NCI-H2107 treated with DMSO at 0.1 percent for 48 hours (cell line): ENCODE results near the gene COL25A1.

Source experiments
- DNase-seq: peaks from one replicate; lab custom pipeline; 2025; ENCODE audit not compliant: unreplicated experiment; lab: John Stamatoyannopoulos, UW

COL25A1 gene

DNA sequence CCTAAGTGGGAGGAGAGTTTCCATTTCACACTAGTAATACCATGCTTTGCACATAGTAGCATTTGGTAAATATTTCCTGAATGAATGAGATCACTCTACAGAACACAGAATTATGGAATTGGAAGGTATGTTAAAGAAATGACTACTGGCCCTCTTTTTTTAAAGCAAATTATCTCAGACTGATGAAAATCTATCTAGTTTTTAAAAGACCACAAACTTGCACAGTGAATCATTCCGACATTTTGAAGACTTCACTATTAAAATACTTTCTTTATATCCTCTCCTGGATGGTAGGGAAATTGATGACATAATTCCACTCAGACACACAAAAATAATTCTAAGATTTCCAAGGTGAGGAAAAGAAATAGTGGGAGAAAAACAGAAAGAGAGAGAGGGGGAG is 471.2 kb downstream of the COL25A1 start:
- no peak for DNase-seq

DNA sequence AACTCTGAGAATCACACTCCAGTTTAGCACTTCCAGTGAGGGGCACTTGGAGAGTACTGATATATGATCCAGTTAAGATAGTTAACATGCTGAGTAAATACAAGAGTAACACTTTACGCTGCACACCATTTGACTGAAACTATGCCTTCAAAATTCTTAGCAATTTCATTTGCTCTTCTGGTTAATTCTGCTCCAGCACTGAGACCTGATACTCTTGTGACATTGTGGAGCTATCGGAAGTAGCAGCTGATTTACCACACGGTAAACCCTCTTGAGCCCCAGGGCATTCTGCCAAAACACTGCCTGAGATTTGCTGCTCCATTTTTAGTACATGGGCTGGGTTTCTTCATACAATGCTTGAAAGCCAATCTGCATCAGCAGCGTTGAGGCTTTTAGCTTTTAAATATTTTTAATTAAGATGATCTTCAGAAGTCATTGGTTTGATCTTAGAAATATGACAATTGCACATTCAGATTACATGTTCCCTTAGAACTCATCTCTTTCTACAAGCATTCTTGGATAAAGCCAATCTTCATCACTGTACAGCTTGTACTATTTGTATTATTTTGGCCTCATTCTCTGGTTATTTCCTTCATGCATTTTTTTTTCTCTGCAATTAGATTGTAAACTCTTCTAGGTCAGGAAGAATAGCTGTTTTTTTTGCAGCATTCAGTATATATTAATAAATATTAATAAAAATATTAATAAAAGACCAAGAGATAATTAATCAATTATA is 471.8 kb downstream of the COL25A1 start:
- peak; percentile 64 for DNase-seq

DNA sequence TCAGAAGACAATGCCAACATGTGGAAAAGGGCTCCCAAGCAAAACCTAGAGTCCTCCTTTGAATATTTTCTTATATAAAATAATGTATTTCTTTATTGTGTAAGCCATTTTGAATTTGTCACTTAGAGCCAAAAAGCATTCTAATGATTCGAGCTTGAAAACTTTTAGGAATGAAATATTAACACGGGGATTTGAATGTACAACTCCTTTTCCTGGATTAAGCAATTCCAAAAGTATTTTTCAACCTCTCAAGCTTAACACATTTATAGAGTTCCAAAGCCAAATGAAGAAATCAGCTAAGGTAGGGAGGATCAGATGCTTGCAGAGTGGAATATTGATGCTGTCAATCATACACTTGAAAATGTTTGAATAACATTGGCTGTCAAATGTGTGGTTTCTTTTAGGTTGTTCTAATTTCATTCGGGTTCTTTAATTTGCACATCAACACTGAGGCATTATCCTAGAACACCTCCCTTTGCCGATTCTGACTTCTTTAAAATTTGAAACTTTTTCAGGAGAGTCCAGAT is 472.4 kb downstream of the COL25A1 start:
- DNase-seq, result no peak

DNA sequence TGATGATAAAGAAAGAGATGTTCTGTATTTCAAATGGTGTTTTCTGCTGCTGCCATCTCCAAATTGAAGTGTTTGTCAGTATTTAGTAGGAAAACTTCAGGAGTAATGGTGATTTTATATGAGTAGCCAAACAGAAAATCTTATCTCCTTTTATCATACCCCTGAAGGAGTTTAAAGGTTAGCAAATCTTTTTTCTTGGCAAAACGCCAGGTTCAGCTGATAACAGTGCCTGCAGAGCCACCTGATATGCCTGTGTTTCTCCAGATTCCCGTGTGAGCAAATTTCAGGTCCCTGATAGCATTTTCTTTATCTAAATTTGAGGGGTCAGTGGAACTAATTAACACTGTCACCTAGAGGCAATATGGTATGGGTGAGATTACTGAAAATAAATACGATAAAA is 473.8 kb downstream of the COL25A1 start:
- no peak for DNase-seq

DNA sequence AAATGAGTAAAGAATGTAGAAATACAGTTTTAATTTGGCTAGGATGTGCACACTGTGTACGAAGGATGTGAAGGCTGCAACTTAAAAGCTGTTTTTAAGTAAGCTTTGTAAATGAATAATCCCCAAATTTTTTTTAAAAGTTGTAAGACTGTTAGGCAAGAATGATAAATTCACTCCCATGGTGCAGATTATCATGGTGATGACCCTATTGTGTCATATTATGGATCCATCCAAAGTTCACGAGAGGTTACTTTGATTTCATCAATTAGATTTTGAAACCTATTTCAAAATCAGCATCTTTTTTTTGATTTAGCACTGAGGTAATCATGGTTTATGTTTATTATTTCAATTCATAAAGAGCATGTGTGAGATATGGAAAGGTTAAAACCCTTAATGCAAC is 476.7 kb downstream of the COL25A1 start:
- DNase-seq, result no peak

DNA sequence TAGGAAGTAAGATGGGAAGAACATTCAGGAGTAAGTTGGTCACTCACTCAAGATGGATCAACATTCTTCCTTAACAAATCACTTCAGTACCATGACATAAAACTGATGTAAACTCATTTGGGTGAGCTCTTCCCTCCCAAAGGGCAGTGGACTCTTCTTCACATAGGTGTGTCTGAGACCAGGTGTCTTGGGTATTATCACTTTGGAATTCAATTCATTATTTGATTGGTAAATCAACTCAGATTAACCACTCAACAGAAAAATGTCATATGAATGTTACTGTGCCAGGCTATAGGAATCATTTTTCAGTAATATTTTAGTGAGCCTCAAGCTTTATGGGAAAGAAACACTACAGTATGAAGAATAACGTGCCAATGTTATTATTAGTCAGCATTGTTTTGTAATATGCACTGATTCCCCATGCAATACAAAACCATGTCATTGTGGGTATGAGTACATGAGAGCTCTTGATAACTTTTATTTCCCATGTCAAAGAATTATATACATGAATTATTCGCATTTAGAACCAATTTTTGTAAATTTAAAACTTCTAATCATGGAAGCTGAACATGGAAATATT is 481.0 kb downstream of the COL25A1 start:
- no peak for DNase-seq

DNA sequence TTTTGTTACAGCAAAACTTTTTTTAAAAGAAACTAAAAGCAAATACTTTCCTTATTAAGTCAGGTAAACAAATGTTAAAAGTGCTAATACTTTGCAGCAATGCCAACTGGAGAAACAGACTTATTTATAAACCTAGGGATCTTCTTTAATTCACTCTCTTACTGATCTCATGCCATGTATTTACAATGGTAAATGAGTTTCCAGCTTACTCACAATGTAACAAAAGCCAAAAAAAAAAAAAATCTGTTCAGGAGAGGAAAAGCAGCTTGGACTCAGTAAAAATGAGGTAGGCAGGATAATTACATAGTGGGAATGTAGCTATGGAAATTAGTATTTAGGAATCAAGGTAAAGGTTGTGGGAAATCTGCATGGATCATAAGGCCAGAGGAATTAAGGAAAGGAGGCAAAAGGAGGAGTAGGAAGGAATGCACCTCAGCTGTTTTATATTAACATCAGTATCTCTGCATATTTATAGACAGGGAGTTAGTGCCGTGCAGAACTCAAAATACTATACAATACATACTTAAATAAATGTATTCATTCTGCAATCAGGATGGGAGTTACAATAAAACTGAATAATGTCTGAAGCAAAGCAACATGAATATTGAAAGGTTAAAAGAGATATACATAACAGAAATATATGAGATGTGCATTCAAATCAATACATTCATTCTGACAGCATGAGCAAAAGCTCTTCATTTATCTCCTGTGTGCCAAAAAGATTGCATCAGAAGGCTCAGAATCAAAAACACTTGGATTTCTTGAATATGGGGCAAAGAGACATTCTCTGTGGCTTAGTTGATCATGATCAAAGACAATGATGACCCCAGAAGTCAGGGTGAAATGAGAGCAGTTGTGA is 481.7 kb downstream of the COL25A1 start:
- no peak for DNase-seq

DNA sequence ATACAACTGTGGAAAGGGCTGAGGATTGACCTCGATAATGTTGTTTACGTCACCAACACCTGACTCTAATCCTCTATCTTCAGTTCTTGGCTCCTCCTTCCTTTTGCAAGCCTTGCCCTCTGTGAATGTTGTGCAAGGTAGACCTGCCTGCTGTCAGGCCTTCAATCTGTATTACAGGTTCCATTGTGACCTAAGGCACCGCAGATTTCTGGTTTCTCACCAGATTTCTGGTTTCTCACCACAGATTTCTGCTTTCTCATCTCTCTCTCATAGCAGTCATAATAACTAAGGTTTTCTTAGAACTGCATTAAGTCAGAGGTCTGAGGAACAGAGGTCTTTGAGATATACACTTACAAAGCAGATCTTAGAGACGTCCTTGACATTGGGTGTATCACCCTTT is 488.1 kb downstream of the COL25A1 start:
- DNase-seq, result no peak

DNA sequence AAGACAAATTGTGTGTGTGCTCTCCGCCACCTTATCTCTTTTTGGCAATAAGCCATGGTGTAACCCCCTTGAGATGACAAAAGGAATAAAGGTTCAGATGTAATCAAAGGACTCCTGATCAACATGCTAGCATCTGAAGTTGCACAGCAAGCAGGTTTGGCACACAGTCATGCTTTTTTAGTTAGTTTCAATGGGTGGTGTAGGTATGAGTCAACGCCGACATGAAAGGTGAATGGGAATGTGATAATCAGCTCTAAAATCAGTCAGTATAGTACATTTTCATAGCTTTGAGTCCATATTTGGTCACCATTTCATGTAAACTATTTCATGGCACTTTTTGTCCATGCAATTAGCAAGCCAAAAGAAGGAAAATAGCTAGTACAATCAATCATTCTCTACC is 489.2 kb downstream of the COL25A1 start:
- DNase-seq, result no peak

DNA sequence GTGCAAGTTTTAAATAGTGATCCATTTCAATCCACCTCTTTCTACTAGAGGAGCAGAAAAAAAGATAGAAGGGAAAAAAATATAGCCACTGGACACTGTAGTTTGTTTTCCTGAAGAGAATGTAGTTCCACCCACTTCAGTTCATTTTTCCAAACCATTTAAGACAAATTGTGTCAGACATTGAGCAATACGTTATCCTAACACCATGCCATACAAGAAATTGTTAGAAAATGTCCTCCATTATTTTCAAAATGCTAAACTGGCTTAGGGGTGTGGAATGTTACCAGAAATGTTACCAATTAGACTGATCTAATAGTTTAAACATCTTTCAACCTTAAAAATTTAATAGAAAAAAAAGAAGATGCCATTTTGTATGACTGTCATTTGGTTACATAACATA is 491.0 kb downstream of the COL25A1 start:
- DNase-seq, result no peak

DNA sequence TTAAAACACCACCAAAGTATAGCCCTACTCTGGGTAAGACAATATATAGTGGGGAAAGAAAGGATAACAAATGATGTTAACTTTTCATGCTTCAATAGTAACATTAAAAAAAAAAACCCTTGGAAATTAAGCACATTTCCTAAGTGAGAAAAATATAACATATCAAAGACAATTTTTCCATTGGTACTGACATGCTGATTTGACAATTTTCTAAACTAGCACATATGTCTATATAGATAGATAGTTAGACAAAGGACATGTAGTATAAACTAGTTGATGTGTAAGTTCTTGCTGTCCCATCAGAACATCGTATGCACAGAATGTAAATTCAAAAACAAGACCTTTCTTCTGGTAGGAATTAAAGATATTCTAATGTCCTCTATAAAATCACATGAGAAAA is 492.4 kb downstream of the COL25A1 start:
- DNase-seq, result no peak

DNA sequence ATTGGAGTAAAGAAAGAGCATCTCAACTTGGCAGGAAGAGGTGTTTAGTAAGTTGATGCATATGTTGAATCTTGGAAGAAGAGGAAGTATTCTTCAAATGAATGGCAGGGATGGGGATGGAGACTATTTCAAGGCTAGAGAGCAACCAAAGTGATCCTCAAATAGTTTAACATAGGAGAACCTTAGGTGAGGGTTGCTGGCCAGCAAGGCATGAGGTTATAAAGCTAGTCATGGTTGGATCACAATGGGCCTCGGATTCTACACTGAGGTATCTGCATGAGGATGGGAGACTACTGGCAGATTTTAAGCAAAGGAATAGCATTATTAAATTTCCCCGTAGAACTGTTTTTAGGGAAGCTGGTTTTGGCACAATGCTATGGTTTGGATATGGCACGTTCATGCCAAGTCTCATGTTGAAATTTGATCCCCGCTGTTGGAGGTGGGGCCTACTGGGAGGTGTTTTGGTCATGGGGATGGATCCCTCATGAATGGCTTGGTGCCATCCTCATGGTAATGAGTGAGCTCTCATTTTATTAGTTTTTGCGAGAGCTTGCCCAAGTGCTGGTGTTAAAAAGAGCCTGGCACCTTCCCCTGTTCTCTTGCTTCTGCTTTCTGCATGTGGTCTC is 497.7 kb downstream of the COL25A1 start:
- DNase-seq, result no peak

DNA sequence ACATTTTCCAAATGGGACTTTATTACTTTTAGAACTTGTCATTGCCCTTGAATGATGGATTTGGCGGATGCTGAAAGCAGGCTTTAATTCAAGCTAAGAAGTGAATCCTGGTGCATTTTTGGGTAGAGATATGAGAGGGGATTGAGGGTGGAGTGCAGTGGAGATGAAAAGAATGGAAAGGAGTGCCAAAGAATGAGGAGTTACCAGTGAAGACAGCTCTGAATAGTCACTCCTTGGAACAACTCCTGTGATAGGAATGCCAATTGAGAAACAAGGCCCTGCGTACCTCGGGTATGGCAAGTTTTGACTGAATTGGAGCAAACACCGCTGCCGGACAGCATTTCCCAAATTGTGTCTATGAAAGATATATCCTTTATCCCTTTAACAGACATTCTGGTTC is 503.2 kb downstream of the COL25A1 start:
- DNase-seq, result no peak

DNA sequence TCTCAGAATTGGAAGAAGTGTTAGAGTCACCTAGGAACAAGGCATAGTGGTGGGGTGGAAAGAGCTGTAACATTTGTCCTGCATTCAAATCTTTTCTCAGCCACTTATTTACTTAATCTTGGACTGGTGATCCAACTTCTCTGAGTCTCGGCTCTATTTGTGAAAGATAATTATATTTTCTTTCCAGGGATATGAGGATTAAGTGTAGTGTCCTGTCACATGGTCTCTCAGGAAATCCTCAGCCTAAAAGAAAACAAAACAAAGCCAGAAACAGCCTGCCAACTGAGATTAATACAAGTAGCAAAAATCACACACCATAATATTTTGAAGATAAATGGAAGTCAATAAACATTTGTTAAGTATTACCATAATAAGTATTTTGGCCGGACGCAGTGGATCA is 506.3 kb downstream of the COL25A1 start:
- no peak for DNase-seq

DNA sequence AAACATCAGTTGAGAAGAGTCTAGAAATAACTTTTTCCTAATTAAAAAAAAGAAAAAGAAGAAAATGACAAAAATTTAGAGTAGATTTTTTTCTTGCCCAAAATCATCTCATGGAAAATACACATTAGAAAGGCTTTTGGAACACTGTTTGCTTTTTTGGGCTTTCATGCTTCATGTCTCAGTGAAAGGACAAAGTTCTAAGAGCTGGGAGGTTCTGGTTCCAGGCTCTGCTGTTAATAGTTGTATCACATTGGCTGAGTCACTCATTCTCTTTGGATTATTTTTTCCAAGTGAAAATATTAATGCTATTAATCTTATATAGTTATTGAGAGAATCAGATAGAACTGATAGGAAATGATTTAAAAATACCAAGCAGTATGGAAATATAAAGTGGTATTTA is 506.7 kb downstream of the COL25A1 start:
- DNase-seq, result no peak

DNA sequence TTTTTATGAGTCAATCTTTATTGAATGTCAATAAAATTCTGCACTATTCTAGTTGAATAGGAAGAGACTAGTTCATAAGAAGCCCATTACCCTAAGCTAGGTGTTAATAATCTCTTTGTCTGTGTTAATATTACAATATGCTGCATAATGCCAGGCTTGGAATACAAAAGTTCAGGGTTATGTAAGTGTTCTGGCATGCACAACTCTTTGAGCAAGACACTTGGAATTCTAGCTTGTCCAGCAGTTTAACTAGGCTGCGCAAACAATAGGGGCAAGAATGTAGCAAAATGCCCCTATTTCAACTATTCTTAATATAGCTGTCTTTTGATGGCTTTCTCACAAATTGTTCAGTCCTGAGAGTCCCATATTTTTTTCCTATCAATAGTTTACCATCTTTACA is 508.3 kb downstream of the COL25A1 start:
- no peak for DNase-seq

DNA sequence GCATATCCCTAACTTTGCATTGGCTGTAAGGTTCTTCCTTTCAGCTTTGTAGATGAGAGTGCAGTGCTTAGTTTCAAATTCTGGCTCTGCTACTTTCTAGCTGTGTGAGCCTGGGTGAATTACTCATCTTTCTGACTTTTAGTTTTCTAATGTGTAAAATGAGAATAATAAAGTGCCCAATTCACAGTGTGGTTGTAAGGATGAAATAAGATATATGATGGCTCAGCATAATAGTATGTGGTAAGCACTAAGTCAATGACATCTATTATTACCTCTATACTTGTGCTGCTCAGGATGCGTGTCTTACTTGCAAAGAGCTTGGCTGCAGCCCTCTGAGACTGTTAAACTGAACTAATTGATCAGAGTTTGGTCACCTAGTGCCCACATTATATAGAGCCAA is 509.0 kb downstream of the COL25A1 start:
- DNase-seq, result no peak

DNA sequence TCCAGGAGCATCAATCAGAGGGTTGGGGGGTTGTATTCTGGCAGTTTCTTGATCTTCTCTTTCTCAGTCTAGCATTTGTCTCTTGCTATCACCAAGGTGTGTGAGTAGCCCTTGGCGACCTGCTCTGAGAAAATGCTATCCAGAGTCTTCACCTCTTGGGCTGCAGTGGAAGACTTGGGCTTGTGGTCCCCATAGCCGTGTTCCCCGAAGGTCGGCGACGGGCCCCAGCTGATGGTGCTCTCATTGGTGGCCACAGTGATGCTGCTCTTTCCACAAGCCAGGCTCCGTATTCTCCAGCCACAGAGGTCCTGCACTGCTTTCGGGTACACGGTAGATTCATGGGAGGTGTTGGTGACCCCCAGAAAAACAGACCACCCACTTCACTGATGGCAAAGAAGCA is 513.7 kb downstream of the COL25A1 start:
- DNase-seq, result no peak

DNA sequence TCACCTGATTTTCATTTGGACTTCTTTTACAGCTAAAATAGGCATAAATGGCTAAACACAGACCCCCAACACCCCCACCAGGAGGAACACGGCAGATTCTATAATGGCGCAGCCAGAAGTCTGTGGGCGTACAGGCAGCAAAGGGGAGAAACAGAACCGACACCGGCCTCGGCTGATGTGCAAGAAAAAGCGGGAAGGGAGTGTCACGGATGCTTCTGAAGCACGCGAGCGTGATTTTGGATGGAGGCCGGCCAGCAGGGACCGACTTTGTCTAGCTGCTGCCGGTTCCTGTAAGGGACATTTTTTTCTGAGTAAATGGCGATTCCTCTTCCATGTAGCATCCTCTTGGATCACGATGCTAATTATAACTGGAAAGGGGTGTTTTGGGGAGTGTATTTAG is 514.7 kb downstream of the COL25A1 start:
- no peak for DNase-seq

DNA sequence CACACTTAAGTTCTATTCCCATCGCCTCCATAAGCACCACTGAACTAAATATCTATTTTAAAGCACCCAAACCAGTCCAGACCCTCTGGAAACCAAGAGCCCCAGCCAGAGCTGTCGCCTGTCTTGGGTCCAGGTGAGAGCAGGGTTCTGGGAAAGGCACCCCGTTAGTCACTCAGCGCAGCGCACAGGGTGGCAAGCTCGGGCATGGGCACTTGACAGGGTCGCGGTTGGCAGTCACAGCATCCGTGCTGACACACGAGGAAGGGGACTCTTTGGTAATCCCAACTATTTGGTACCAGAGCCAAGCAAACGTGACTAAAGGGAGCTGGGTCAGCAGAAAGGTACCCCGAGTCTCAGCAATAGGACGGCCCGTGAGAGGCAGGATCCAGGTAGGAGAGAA is 515.4 kb downstream of the COL25A1 start:
- no peak for DNase-seq

DNA sequence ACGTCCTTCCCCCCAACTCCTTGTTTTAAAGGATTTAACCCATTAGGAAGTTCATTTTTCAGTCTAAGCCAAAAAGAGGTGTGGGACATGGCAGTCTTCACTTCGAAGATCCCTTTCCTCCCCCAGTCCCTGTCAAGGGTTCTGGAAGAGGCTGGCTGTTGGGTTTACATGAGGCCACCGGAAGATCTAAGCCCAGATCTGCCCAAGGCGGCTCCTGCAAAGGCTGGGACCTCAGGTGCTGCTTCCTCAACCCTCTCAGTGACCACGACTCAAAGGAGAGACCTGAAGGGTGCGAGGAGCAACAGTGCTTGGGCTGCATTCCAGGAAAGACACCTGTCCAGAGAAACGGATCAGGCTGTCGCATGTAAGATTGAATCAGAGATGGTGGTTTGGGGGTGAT is 516.1 kb downstream of the COL25A1 start:
- DNase-seq, result no peak
